ENCODE results near the gene PPP1R3A.

The PPP1R3A gene

GRCh38 chr7:113878394-113878992 is 40.3 kb downstream of the PPP1R3A start:
- no peak for DNase-seq (ENCODE audit: low read depth)

- no peak for DNase-seq (ENCODE audit: low read depth)
Observed at GRCh38 chr7:113875224-113875623, 43.6 kb downstream of the PPP1R3A start.

DNA sequence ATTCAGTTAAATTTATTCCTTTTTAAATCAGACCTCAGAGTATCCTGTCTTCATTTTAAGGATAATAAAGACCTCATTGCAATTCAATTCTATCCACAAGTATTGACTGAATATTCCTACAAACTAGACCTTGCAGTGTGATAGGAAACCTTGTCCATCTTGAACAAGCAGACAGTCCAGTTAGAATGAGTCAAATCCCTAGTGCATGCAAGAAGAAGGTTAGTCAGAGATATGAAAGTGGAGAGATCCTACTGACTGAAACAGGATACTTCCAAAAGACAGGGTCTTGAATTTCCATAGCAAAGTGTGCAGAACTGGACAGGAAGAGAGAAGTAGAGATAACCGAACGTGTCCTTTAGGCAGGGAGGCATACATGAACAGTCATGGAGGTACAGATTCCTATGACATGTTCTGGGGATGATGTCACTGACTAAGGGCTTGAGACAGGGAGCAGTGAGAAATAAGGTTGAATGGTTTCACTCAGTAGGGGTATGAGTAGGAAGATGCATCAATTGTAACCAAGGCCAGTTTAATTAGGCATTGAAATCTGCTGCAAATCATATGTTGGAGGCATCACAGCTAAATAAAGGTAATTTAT is 45.2 kb downstream of the PPP1R3A start:
- DNase-seq (ENCODE audit: low read depth): no peak

- DNase-seq (ENCODE audit: low read depth): no peak
Observed at GRCh38 chr7:113872981-113873380, 45.8 kb downstream of the PPP1R3A start.

DNA sequence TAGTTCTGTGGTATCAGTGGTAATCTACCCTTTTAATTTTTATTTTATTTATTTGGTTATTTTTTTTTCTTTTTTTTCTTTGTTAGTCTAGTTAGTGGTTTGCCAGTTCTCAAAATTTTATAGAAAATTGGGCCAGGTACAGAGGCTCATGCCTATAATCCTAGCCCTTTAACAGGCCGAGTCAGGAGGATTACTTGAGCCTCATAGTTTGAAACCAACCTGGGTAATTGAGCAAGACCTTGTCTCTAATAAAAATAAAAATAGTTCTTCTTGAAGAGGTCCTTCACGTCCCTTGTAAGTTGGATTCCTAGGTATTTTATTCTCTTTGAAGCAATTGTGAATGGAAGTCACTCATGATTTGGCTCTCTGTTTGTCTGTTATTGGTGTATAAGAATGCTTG is 51.5 kb downstream of the PPP1R3A start:
- DNase-seq (ENCODE audit: low read depth): no peak

DNA sequence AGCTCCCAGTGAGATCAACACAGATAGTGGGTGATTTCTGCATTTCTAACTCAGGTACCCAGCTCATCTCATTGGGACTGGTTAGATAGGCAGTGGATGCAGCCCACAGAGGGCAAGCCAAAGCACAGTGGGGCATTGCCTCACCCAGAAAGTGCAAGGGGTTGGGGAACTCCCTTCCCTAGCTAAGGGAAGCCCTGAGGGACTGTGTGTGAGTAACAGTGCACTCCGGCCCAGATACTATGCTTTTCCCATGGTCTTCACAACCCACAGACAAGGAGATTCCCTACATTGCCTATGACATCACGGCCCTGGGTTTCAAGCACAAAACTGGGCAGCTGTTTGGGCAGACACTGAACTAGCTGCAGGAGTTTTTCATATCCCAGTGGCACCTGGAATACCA is 62.8 kb downstream of the PPP1R3A start:
- DNase-seq (ENCODE audit: low read depth): no peak

DNA sequence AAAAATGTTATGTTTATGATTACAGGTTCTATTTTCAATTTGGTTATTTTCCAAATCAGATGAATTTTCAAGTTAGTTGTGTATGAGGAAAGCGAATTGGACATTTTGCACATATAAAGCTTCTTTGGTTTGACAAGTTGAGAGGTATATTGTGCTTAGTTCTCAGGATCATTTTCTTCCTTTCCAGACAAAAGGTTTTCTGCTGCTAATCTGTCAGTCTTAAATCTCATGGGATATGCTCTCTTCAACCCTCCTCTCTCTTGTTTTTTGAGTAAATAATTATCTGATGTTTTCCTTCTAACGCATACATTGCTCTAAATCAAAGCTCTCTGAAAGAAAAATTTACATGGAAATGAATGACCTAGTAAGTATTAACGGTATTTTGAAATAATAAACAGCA is 77.9 kb downstream of the PPP1R3A start:
- DNase-seq (ENCODE audit: low read depth): no peak

DNA sequence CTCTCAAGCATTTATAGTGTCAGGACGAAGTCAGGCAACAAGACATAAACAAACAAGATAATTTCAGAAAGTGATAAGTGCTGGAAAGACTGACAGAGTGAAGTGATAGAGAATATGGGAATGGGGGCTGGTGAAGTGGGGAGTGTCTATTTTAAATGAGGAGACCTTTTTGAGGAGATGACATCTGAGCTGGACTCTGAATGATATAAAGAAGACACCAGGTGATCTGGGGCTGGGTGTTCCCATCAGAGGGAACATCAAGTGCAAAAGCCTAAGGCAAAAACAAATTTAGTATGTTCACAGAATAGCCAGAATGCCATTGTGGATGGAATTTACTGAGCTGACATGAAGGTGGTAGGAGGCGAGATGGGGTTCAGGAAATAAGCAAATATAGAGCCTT is 83.4 kb downstream of the PPP1R3A start:
- DNase-seq (ENCODE audit: low read depth): no peak

DNA sequence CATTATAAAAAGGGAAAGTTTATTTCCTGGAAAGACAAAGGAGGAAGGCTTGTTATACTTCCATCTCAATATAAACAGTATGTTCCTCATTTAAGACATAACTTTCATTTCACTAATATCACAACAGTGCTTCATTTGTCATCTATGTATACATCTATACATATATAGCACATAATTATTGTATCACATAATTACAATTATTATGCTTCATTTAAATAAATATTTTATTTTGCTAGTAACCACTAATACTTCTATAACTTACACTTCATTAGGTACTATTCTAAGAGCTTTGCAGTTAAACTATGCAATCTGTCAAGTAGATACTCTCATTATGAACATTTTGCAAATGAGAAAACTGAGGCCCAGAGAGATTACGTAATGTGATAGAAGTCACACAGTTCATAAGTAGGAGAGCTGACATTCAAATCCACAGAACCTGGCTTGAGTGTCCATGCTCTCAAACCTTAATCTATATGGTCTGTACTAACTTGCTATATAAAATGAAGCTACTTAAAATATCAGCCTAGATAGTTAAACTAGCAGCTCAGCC is 86.5 kb downstream of the PPP1R3A start:
- no peak for DNase-seq (ENCODE audit: low read depth)

- no peak for DNase-seq (ENCODE audit: low read depth)
Observed at GRCh38 chr7:113831556-113831955, 87.3 kb downstream of the PPP1R3A start.

DNA sequence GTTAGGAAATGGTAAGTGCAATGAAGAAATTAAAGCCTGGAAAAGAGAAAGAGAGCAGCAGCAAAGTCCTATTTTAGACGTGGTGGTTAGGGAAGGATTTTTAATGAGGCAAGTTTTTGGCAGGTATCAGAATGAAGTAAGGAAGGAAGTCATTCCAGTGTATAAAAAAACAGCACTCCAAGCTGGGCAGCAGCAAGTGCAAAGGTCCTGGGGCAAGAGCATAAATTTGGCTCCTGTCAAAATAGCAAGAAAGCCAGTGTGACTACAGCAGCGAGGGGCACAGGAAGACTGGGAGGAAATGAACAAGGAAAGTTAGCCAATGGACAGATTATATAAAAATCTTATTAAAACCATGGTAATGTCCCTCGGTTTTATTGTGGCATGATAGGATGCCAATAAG is 90.2 kb downstream of the PPP1R3A start:
- no peak for DNase-seq (ENCODE audit: low read depth)
